PC-9 (cell line): ENCODE measurements around the gene SLC6A1.

Experiments
- EZH2 ChIP-seq: fragments of 200-600 bp; sonication (generic); IDR thresholded peaks from 2 replicates; pipeline ENCODE4 v1.8.0; 2017; ENCODE audit warnings: antibody characterized with exemption, low read depth
- TF ChIP-seq, protein P1 (sequence below): fragments of 200-600 bp; sonication (generic); conservative IDR thresholded peaks from 2 replicates; pipeline ENCODE4 v1.6.1; 2017; ENCODE audit warnings: mixed run types, antibody characterized with exemption, mild to moderate bottlenecking, moderate library complexity

DNA sequence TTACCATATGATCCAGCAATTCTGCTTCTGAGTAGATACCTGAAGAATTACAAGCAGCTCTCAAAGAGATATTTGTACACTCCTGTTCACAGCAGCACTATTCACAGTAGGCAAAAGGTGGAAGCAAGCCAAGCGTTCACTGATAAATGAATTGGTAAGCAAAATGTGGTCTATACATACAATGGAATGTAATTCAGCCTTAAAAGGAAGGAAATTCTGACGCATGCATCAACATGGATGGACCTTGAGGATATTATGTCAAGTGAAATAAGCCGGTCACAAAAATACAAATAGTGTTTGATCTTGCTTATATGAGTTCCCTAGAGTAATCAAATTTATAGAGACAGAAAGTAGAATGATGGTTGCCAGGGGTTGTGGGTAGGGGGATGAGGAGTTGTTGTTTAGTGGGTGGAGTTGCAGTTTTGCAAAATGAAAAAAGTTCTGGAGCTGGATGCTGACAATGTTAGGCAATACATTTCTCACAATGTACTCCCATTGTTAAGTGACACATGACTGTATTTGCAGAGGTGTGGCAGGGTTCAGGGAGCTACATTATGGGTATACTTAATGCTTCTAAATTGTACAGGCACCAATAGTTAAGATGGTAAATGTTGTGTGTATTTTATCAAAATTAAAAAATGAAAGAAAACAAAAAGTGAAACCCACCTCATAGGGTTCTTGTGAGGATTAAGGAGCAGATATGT lies 26.7 kb downstream of the SLC6A1 start:
- TF ChIP-seq, protein P1, sequence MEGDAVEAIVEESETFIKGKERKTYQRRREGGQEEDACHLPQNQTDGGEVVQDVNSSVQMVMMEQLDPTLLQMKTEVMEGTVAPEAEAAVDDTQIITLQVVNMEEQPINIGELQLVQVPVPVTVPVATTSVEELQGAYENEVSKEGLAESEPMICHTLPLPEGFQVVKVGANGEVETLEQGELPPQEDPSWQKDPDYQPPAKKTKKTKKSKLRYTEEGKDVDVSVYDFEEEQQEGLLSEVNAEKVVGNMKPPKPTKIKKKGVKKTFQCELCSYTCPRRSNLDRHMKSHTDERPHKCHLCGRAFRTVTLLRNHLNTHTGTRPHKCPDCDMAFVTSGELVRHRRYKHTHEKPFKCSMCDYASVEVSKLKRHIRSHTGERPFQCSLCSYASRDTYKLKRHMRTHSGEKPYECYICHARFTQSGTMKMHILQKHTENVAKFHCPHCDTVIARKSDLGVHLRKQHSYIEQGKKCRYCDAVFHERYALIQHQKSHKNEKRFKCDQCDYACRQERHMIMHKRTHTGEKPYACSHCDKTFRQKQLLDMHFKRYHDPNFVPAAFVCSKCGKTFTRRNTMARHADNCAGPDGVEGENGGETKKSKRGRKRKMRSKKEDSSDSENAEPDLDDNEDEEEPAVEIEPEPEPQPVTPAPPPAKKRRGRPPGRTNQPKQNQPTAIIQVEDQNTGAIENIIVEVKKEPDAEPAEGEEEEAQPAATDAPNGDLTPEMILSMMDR = no peak
- TF ChIP-seq EZH2 = no peak
